ENCODE results near the gene SULT1C2.

The SULT1C2 gene

DNA sequence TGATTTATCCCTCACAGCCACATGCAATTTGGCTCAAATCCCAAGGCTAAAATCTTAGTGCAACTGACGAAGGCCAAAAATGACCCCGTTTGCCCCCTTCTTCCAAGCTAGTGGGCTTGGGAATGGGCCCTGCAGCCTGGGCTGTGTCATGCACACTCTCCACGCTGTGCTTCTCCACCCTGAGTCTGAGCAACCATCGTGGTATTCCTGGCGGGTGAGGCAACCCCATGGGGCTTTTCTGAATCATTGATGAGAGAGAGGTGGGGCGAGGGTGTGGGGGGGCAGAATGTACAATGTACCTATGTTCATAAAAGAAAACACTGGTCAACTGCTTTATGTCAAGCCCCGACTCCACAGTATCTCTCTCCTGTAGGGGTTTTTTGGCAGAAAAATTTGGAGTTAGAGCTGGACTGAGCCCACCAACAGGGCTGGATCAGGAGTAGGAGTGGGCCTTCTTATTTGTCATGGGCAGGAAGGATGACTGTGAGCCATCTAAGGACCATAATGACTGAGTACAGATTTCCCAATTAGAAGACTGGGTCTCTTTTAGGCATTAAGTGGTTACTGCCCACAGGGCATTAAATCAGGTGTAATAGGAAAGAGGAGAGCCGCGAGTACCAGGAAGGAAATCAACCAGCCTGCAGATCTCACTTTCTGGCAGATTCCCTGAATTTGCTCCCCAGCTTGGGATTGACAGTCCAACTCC, 8.9 kb downstream of the SULT1C2 start:
- no peak for DNase-seq

DNA sequence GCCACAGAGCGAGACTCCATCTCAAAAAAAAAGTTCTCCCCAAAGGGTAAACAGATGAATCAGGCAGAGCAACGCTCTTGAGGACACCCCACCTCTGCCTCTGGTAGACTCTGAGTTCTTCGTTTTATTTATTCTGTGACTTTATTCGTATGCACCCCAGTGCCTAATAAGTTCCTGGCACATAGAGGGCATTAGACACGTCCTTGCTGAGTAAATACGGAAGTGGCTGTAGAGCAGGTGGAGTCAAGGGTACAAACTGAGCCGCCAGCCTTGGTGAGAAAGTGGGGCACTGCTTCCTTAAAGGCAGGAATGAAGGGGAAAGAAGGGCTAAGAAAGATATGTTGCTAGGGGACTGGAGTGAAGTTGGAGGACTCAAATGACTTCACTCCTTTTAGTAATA, 12.9 kb downstream of the SULT1C2 start:
- no peak for DNase-seq

DNA sequence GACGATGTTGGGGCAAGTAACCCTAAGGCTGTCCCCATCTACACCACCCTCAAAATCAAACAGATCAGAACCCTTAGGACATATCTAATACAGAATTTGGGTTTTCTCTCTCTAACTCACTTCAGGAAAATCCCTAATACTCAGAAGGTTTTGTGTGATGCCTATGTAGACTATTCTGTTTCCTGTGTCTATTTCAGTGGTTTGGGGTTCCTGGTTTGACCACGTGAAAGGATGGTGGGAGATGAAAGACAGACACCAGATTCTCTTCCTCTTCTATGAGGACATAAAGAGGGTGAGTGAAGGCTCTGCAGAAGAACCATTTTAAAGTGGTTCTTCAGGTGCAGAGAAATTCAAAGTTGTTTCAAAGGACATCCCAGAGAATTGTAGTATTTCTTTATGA, 16.3 kb downstream of the SULT1C2 start:
- no peak for DNase-seq

DNA sequence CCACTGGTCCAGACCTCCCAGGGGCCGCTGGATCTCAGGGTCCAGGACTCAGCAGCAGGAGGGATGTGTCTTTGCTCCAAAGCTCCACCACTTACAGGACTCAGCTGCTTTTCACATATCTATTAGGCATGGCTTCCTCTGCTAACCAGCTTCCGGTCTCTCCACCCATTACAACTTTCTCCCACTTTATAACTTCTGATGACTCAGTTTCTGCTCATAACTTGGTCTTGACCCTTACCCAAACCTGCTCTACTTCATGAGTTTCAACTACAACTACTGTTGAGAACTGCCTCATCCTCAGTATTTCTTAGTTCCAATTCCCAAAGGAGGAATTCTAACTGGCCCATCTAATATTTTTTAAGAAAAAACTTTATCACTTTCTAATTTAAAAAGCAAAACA, 17.2 kb downstream of the SULT1C2 start:
- no peak for DNase-seq

DNA sequence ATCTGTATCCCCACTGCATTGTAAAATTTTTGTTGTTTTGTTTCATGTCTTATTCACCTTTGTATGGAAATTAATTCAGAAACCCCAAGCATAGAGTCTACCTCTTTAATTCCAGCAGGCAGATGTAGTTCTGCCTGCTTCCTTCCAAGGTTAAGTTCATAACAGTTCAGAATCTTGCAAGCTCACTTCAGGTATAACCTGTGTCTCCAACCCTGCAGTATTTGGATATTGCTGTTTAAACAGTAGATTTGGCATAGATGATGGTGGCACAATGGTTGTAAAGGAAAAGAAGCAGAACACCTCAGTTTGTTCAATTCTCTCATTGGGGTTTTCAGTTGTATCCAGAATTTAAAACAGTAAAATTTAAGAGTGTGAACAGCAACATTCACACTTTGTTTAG, 21.2 kb downstream of the SULT1C2 start:
- DNase-seq = no peak

DNA sequence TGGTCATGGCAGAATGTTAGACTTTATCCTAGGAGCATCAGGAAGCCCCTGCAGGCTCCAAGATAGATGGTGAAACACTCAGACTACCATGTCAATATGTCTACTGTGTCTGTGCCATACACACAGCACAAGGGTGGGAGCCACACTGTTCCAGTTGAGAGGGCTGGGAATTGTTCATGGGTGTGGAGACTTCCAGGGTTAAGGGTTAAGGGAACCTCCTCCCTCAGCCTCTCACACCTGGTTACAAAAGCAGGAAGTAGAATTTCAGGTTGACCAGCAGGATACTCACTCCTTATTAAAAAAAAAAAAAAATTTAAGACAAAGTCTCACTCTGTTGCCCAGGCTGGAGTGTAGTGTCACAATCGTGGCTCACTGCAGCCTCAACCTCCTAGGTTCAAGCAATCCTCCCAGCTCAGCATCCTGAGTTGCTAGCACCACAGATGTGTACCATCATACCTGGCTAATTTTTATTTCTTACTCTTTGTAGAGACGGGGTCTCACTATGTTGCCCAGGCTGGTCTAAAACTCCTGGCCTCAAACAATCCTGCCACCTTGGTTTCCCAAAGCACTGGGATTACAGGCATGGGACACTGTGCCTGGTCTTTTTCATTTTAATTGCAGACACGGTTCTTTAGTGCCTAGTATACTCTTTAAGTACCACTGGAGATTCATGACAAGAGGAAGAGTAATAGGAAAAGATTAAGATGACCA, 26.0 kb downstream of the SULT1C2 start:
- no peak for DNase-seq

DNA sequence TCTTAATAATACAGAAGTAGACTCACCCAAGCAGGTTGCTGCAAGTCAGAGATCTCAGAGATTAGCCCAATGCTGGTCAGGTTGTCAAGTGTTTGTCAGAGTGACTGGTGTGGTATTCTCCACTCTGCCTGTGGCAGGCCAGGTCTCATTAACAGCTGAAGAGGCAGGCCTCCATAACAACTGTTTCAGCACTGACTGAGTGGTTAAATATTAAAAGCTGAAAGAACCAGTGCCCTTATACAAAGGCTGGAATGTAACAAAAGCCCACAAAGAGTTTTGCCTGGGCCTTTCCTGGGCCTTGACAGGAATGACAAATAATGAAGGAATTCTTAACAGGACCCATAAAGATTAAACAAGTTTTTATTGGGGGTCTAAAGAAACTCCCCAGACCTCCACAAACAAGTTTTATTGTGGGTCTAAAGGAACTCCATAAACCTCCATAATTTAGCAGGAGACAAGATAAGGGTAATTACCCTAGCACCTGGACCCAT, 26.8 kb downstream of the SULT1C2 start:
- DNase-seq = no peak

DNA sequence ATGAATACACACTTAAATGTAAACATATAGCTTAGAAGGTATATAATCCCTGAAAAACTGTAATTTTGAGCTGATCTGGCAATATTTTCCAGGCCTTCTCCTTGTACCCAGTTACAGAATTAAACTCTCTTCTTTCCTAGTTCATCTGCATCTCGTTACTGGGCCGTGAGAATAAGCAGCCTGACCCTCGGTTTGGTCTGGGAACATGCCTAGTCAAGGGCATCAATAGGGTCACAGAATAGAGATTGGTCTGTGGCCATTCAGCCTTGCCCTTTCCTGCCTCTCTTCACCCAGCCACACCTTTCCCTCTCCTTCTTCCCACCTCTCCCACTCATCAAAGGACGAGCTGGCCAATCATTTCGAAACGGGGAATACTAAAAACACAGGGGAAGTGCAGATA, 27.3 kb downstream of the SULT1C2 start:
- no peak for DNase-seq

DNA sequence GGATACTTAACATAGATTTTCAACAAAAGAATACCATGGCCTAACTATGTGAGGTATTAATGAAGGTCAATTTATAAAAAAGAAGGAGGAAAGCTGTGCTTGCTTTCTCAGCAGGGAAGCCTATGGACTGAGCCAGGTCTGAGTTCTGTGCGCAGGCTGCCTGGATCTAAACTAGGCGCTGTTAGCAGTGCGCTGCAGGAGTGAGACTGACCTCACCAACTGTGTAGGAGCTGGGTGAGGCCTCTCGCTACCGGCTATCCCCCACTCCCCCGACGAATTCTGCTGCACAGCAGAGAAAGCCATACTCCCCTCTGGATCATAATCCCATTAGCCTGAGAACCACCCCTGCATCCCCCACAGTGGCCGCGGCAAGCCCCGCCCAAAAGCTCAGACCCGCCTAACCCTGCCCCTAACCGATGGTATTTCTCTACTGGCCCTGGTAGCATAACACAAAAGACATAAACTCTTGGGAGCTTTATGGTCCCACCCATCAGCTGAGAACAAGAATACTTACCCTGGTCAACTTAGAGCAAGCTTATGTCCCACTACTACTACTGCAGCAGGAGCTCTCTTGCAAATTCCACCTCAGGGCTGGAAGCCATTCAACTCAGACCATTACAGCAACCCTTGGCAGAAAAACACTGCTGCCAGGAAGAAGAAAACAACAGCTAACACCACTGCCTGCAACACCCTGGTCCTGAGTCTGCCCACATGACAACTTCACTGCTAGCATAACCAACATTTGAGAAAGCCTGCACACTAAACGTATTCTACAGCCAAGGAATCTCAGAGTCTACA, 28.0 kb downstream of the SULT1C2 start:
- no peak for DNase-seq

DNA sequence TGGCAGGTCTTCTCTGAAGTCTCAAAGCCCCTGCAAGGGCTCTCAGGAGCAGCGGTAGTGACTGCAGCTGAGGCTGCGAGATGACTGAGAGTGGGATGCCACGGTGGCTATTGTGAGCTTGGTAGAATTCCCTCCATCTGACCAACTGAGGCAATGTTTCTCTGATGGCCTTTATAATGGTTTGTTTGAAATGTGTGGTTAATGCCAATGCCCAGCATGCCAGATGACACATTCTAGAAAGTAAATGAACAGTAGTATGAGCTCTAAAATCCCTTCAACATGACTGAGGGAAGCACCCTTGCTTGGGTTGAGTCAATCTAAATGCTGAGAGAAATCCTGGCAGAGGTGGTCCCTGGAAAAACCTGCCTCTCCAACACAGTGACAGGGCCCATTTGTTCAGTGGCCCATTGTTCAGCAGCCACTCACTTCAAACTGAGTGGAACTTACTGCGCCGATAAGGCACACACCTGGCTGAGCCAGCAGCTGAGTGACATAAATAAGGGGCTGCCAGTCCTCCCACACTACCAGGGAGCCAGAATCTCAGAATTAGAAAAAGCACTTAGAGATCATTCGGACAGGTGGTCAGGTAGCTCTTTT, 31.7 kb downstream of the SULT1C2 start:
- DNase-seq = no peak

DNA sequence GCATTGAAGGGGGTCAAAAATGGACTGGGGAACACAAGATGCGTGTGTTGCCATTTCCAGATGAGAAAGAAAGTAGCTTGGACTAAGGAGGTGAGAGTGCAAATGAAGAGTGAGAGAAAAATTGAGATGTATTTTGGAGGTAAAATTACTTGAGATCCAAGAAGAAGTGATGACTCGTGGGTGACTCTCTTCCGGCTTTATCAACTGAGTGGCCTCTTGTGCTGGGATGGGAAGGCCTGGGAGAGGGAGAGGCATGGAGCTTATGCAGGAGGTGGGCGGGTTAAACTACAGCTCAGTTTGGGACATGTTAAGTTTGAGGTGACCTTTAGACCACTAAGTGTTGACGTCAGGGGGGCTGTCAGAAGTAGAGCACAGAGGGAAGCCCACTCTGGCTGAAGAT, 34.9 kb downstream of the SULT1C2 start:
- no peak for DNase-seq

DNA sequence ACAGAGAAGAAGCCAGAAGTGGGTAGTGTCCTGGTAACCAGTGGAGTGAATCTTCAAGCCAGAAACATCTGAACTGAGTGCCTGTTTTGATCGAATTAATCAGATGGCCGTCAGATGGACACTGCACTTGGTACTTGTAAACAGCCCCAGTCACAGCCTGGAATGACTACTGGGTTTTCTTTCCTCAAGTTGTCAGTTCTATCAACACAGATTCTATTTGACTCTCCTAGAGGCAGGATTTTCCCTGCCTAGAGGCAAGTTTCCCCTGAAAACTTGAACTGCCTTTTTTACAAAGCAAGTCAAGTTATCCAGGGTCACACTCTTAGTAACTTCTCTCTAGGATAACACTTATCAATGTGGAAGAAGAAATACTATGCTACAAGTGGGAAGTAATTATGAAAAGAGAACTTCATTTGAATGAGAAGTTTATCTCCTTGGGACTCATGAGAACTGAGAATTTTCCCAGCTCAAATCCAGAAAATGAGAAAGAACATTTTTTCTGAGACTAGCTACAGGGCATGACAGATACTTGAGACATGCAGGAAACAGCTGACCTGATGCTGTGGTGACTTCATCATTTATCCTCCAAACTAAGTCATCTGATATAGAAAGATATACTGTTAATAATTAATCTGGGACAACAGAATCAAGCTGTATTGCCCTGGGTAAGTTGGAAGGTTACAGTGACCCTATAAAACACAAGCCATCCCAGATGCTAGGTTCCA, 36.0 kb downstream of the SULT1C2 start:
- no peak for DNase-seq

DNA sequence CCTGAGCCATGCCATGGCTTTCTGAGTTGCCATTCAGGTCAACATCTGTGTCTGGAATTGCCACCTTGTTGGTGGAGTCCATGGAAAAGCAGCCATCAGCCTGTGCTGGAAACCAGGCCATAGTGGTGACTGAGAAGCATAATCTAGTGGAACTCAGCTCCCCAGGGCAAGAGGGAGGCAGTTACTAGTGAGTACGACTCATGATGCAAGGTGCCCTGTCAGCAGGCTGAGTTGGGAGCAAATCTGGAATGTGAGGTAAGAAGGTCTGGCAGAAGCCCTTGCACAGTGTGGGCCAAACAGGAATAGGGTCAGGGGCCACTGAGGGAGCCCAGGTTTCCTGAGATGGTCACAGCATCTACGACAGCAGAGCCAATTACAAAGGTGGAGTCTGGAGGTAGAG, 37.1 kb downstream of the SULT1C2 start:
- no peak for DNase-seq

DNA sequence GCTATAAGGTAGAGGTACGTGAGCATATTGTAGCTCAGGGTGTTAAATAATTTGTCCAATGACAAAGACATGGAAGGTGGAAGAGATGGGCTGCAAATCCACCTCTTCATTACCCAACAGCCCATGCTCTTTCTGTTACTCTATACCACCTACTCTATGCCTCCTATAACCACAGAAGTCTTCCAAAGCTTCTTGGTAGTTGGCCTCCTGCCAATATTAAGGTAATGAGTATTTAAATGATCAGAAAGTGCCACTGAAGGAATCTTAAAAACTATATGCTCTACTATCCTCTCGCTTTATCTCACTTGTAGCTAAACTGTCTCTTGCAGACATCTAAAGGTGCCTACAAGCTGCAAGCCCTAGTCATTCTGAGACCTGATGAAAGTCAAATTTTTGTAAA, 41.1 kb downstream of the SULT1C2 start:
- no peak for DNase-seq

DNA sequence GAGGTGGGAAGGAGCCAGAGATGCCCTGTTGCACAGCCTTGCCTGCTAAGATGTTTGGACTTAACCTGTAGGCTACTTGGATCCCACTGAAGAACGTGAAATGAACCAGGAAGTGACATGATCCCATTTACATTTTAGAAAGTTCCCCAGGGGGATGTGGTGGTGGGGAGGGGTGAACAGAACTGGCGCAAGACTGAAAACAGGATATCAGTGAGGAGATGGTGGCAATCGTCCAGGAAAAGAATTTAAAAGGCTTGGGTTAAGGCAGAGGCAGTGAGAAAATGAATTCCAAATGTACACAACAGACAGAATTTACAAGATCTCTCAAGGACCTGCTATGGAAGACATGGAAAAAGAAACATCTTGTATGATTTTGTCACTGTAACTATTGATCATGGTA, 42.3 kb downstream of the SULT1C2 start:
- DNase-seq = no peak

DNA sequence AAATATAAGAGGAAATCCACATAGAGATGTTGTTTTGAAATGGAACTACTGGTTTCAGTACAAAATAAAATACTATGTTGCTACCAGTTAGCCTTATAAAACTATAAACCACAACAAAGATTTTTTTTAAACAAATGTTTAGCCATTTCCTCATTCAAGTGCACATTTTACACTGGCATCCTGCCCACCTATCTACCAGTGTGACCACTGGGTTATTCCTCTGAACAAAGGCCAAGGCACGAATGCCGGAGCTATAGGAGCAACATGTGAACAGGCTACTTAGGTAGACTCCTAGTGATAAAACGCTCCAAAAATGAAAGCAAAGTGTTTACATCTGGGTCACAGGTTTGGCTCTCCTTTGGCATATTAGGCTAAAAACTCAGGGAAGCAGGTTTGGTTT, 57.3 kb downstream of the SULT1C2 start:
- DNase-seq = no peak

DNA sequence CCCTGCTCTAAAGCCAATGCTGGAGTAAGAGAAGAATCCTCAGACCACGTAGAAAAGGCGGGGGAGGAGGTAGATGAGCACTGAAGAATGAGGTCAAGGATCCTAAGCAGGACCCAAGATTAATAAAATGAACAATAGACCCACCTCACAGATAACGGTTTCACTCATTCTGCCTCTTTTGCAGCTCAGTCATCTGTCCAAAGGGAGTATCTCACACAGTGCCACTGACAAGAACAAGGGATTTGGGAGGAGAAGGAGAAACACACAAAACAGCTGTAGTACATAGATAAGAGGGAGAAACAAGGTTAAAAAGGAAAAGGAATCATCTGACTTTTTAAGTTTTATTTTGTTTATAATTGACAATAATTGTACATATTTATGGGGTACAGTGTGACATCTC, 58.1 kb downstream of the SULT1C2 start:
- no peak for DNase-seq

DNA sequence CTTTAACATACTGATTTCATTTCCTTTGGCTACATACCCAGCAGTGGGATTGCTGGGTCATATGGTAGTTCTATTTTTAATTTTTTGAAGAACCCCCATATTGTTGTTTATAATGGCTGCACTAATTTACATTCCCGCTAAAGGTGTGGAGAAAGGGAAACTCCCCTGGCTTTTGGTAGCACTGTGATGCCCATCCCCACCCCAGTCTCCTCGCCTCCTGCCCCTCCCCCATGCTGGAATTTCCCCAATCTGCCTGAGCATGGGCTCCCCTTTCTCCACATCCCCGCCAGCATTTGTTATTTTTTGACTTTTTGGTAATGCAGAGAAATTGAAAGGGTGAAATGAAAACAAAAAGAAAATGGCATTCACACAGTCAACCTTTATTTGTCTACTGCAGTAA, 59.1 kb downstream of the SULT1C2 start:
- DNase-seq = no peak

DNA sequence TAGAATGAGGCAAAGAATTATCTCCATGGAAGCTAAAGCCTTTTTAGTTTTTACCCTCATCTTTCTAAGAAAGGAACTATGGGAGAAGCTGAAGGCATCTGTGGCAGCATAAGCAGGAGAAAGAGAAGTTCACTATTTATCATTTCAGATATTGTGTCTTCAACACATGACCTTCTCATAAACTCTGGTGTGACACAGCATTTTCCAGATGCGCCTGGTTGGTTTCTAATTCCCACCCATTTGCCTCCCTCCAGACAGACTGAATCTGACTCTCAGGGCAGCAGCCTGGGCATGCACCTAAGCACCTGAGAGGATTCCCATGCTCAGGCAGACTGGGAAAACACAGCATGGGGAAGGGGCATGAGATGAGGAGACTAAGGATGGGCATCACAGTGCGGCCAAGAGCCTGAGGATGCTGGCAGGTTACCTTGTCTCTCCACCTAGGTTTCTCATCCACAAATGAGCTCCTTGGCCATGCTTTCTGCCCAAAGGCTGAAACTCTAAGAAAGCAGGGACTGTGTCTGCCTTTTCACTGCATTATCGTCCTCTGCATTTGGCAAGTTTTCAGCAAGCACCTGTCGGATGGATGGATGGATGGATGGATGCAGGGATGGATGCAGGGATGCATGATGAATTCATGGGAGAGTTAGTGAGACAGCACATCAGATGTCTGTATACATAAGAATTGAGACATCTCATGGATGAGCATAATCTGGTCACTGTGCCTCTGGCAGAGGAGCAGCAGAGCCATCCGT, 60.3 kb downstream of the SULT1C2 start:
- DNase-seq = no peak

DNA sequence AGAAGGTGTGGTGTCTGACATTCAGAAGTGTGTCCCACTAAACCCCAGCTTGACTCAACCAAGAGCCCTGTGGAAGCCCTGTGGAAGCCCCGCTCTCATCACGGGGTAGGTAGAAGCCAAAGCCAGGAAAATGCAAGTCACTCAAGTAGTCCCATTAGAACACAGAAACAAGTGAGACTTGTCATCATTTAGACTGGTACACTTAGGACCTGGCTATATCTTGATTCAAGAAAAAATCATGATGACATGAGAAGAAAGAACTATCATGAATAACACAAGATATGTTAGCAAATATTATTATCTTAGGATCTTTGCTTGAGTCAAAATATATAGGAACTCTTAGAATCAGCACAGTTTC, 60.9 kb downstream of the SULT1C2 start:
- DNase-seq = no peak

DNA sequence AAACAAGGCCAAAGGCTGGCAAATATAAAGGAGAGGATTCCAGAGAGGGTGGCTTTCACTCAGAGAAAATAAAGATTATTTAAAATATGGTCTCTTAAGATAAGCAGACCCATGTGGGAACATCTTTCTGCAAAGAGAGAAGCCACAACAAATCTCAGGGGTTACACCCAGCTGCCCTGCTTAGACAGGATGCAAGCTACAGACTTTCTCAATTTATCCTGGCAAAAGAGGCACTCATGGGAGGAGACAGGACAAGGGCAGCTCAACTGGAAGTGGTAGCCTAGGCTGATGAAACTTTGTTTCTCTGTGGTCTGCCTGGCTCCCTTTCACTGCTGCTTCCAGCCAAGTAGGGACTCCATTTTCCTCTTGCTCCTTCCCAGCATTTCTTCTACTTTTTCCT, 63.2 kb downstream of the SULT1C2 start:
- no peak for DNase-seq

DNA sequence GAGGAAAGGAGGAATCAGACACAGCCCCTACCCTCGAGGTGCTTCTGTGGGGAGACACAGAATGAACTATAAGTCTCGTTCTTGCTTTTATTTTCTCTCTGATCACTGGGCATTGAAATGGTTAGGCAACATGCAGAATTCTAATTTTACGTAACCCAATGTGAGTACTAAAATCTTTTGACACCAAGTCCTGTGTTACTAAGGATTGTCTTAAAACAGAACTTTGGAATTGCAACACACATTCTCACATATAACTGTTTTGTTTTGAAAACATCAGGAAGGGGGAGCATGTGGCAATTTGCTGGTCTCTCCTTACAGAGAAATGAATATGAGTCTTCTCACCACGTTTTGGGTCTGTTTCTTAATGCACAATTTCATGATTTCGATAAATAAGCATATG, 65.4 kb downstream of the SULT1C2 start:
- DNase-seq = no peak

All from NCI-H1694 treated with DMSO at 0.1 percent for 48 hours (cell line).